Measurements from ENCODE around the gene FST. TPM values are rescaled to one million over a fixed set of nuclear protein-coding genes. Genes with fewer than 3 reads are reported as not detected.

Gene FST, protein sequence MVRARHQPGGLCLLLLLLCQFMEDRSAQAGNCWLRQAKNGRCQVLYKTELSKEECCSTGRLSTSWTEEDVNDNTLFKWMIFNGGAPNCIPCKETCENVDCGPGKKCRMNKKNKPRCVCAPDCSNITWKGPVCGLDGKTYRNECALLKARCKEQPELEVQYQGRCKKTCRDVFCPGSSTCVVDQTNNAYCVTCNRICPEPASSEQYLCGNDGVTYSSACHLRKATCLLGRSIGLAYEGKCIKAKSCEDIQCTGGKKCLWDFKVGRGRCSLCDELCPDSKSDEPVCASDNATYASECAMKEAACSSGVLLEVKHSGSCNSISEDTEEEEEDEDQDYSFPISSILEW
- total RNA-seq (2021; fragmentation: NEBNext Ultra II Directional; extraction: Animal tissue kit (Norgen Biotek cat#: 25700)): 10 to 100 TPM; 14.2 to 92.1 (median 82.2) TPM
- long read RNA-seq, transcript FST-201 (6 exons, 2,519 nt): major isoform, 22 of 29 reads
- long read RNA-seq, partial matches to known transcripts: 1 of 29 reads
- long read RNA-seq, other reads (novel, unspliced or antisense): 4 of 29 reads

- no peaks in the 10 kb centered on the region for H3K9me3 Mint-ChIP-seq
- H3K36me3 Mint-ChIP-seq (ENCODE audit: low read depth): peaks cover 26% of the 10 kb centered on the region
- H3K4me1 Mint-ChIP-seq (ENCODE audit: low read depth): peaks cover 29% of the 10 kb centered on the region
- peak within 1 kb of the TSS; percentile 86 for H3K27ac Mint-ChIP-seq
- peak within 1 kb of the TSS; percentile 96 for H3K4me3 Mint-ChIP-seq
- peaks cover 7% of the 10 kb centered on the region for H3K27me3 Mint-ChIP-seq (ENCODE audit: insufficient read depth)
- DNase-seq: no peak
- TF ChIP-seq, protein P1, sequence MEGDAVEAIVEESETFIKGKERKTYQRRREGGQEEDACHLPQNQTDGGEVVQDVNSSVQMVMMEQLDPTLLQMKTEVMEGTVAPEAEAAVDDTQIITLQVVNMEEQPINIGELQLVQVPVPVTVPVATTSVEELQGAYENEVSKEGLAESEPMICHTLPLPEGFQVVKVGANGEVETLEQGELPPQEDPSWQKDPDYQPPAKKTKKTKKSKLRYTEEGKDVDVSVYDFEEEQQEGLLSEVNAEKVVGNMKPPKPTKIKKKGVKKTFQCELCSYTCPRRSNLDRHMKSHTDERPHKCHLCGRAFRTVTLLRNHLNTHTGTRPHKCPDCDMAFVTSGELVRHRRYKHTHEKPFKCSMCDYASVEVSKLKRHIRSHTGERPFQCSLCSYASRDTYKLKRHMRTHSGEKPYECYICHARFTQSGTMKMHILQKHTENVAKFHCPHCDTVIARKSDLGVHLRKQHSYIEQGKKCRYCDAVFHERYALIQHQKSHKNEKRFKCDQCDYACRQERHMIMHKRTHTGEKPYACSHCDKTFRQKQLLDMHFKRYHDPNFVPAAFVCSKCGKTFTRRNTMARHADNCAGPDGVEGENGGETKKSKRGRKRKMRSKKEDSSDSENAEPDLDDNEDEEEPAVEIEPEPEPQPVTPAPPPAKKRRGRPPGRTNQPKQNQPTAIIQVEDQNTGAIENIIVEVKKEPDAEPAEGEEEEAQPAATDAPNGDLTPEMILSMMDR (IDR thresholded peaks at IDR 0.05): no peak
These were observed at the start of gene FST for GRCh38 chr5:53480416-53481158. TSS of gene FST (plus strand) at chr5:53480629. CDS start at chr5:53480792, 163 bp downstream.

DNA sequence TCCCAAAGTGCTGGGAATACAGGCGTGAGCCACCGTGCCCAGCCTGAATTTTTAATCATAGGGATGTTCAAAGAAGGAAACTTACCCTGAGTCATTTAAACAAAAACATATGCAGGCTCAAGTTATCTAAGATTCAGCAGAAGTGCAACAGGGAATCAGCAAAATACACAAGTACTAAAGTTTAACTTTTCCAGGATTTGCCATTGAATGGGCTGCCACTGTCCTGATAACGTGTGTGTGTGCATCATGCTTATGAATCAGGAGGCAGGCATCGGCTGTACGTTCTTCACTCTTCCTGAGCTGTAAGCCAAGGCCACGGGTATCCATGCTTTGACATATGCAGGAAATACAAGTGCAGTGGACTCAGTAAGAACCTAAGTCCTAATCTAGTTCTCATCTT lies 48.8 kb upstream of the FST start:
- Mint-ChIP-seq H3K4me3 (peak overlapping the region; percentile 54), H3K9me3 (no peaks in the 10 kb centered on the region), H3K36me3 (ENCODE audit: low read depth) (peaks cover 6% of the 10 kb centered on the region), H3K27ac (peak overlapping the region; percentile 81), H3K27me3 (ENCODE audit: insufficient read depth) (peaks cover 1% of the 10 kb centered on the region; the same call in 1 of the 2 replicates), H3K4me1 (ENCODE audit: low read depth) (peaks cover 79% of the 10 kb centered on the region)
- TF ChIP-seq, protein P1 (IDR thresholded peaks at IDR 0.05): no peak
- no peak for DNase-seq

DNA sequence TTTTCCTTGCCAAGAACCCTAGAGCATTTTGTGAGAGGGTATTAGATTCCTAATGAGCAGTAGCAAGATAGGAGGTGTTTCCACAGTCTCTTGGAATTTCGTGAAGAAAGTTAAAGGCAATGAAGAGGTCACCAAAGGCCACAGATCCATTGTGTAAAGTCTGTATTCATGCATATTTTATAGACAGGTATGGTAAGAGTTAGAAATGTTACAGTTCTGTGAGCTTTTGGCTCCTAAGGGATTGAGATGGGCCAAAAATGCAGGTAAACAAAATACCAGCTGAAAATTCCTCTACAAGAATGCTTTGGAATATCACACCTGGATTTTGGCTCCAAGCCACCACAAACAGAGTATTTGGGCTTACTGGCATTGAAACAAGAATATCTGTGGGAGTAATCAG lies 47.4 kb upstream of the FST start:
- H3K36me3 Mint-ChIP-seq (ENCODE audit: low read depth): peaks cover 6% of the 10 kb centered on the region
- no peaks in the 10 kb centered on the region for H3K9me3 Mint-ChIP-seq
- DNase-seq: no peak
- peaks cover 79% of the 10 kb centered on the region for H3K4me1 Mint-ChIP-seq (ENCODE audit: low read depth)
- TF ChIP-seq, protein P1 (IDR thresholded peaks at IDR 0.05): no peak
- H3K27ac Mint-ChIP-seq: no peak overlapping the region
- peaks cover 1% of the 10 kb centered on the region; the same call in 1 of the 2 replicates for H3K27me3 Mint-ChIP-seq (ENCODE audit: insufficient read depth)
- no peak overlapping the region for H3K4me3 Mint-ChIP-seq

DNA sequence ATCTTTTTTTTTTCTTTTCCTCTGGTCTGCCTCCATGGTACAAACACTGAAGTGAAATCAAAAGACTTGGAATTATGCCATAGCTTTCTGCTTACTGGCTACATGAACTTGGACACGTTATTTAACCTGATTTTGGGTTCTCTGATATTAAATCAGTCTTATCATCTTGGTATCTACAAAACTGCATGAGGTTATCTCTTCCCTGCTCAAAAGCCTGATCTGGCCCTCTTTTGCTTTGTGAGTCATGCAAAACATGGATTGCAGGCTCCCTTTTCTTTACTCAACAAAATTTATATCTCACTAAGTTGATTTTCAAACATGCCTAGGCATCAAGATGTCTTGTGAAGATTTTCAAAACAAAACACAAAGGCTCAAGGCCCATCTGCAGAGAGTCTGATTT lies 45.9 kb upstream of the FST start:
- H3K4me3 Mint-ChIP-seq: no peak overlapping the region
- H3K9me3 Mint-ChIP-seq: no peaks in the 10 kb centered on the region
- H3K27me3 Mint-ChIP-seq (ENCODE audit: insufficient read depth): peaks cover 1% of the 10 kb centered on the region; the same call in 1 of the 2 replicates
- no peak overlapping the region for H3K27ac Mint-ChIP-seq
- TF ChIP-seq, protein P1 (IDR thresholded peaks at IDR 0.05): no peak
- no peak for DNase-seq
- H3K36me3 Mint-ChIP-seq (ENCODE audit: low read depth): peaks cover 6% of the 10 kb centered on the region
- H3K4me1 Mint-ChIP-seq (ENCODE audit: low read depth): peaks cover 79% of the 10 kb centered on the region

DNA sequence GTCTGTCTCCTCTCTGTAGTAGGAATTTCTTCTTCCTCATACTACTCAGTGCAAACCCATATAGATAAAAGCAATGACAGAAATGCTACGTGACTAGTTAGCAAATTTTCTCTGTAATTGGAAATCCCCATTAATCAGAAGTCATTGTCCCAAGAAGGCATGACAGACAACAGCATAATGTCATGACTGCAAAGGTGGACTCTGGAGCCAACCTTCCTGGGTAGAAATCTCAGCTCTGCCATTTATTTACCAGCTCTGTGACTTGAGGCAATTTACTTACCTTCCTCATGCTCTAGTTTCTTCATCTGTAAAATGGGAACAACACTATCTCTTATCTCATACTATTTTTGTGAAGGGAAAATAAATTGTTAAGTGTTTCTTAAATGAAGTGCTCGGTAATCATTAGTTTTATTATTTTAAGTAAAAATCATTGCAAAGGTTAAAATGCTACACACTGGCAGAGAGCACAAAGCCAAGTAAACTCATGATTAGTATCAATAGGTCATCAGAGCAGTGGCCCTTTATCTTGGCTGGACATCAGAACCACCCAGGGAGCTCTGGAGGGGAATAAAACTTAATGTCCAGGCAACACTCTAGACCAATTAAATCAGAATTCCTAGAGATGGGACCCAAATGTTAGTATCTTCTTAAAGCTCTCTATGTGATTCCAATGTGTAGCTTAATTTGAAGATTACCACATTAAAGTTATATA lies 43.8 kb upstream of the FST start:
- DNase-seq: no peak
- H3K27ac Mint-ChIP-seq: no peak overlapping the region
- no peak overlapping the region for H3K4me3 Mint-ChIP-seq
- TF ChIP-seq, protein P1 (IDR thresholded peaks at IDR 0.05): no peak
- peaks cover 67% of the 10 kb centered on the region for H3K4me1 Mint-ChIP-seq (ENCODE audit: low read depth)
- H3K36me3 Mint-ChIP-seq (ENCODE audit: low read depth): peaks cover 6% of the 10 kb centered on the region
- no peaks in the 10 kb centered on the region for H3K9me3 Mint-ChIP-seq
- H3K27me3 Mint-ChIP-seq (ENCODE audit: insufficient read depth): peaks cover 2% of the 10 kb centered on the region

All from HFFc6 (cell line).